SK-N-SH treated with all-trans-retinoic acid at 6 μM for 48 hours (cell line): Measurements from ENCODE around the gene VPS33A.

Source experiments
- ARNTL ChIP-seq: fragments of 450-650 bp; formaldehyde crosslinking; IDR thresholded peaks from 2 replicates; pipeline ENCODE4 v1.5.0; 2020; ENCODE audit warnings: low read depth, mild to moderate bottlenecking, moderate library complexity, borderline replicate concordance
- RARB ChIP-seq: fragments of 250-450 bp; sonication (Bioruptor Pico); IDR thresholded peaks from 2 replicates; pipeline ENCODE4 v1.8.0; 2021; ENCODE audit warnings: mild to moderate bottlenecking, moderate library complexity
- ZFP3 ChIP-seq: fragments of 250-450 bp; sonication (Bioruptor Pico); IDR thresholded peaks from 2 replicates; pipeline ENCODE4 v1.5.0; 2020; ENCODE audit warnings: mild to moderate bottlenecking, moderate library complexity

- TF ChIP-seq ARNTL (CRISPR knock-in tag) (no peak), ZFP3 (CRISPR knock-in tag) (no peak), RARB (CRISPR knock-in tag) (no peak)
Observed at GRCh38 chr12:122183588-122183940, 82.7 kb downstream of the VPS33A start.
